H1 (cell line): ENCODE results near the gene RTN3. TPM values are rescaled to one million over a fixed set of nuclear protein-coding genes. Genes with fewer than 3 reads are reported as not detected.

ENCODE experiments used
- CTCF ChIA-PET: fragments of 300-600 bp; sonication (Branson Sonifier 250); formaldehyde crosslinking; loops from one replicate; lab custom pipeline; 2021; ENCODE audit not compliant: partially characterized antibody; lab: Charles Lee
- POLR2A ChIA-PET: fragments of 300-600 bp; sonication (Branson Sonifier 250); formaldehyde crosslinking; loops from one replicate; lab custom pipeline; 2021; ENCODE audit warnings: inconsistent platforms; ENCODE audit not compliant: partially characterized antibody; lab: Charles Lee
- DNase-seq, 2 experiments: peaks; one replicate each; pipeline versions ENCODE4 v3.0.0 to v3.0.0-alpha.2; 2010 to 2022; ENCODE audit warnings: low spot score in 2 of 2, low read depth in 1 of 2, mixed read lengths in 1 of 2
- FAIRE-seq: peaks from 2 replicates; lab custom pipeline; 2011; peaks lifted over from hg19 to GRCh38; lab: Jason Lieb, UNC
- H2AFZ ChIP-seq: 2 replicates; pipeline ENCODE4 v1.8.1; 2012; ENCODE audit warnings: low read length, inconsistent platforms
- H2AK5ac ChIP-seq: 2 replicates; pipeline ENCODE4 v1.6.1; 2013; ENCODE audit warnings: low read depth, low read length
- H2BK120ac ChIP-seq: replicated peaks from 2 replicates; pipeline ENCODE3; 2013; ENCODE audit warnings: low read depth, low read length, inconsistent platforms
- H2BK12ac ChIP-seq: 2 replicates; pipeline ENCODE4 v1.6.1; 2013; ENCODE audit warnings: low read depth, low read length
- H2BK15ac ChIP-seq: 2 replicates; pipeline ENCODE4 v1.6.1; 2013; ENCODE audit warnings: low read length
- H2BK20ac ChIP-seq: 2 replicates; pipeline ENCODE4 v1.6.1; 2013; ENCODE audit warnings: low read length
- H2BK5ac ChIP-seq: 2 replicates; pipeline ENCODE4 v1.6.1; 2013; ENCODE audit warnings: low read depth, low read length
- H3K14ac ChIP-seq: 2 replicates; pipeline ENCODE4 v1.6.1; 2013; ENCODE audit warnings: inconsistent platforms; ENCODE audit not compliant: insufficient read length
- H3K18ac ChIP-seq: 2 replicates; pipeline ENCODE4 v1.6.1; 2013; ENCODE audit warnings: low read length; ENCODE audit errors: extremely low read depth
- H3K23ac ChIP-seq: 2 replicates; pipeline ENCODE4 v1.6.1; 2013; ENCODE audit warnings: inconsistent platforms; ENCODE audit not compliant: insufficient read length
- H3K23me2 ChIP-seq: 2 replicates; pipeline ENCODE4 v1.6.1; 2013; ENCODE audit warnings: low read depth, low read length
- H3K27ac ChIP-seq: 2 replicates; pipeline ENCODE4 v1.6.1; 2011; ENCODE audit warnings: low read depth, low read length, inconsistent platforms
- H3K27me3 ChIP-seq, 4 experiments: replicated peaks in 1 of 4; 1 replicate in 1 of 4; 2 replicates in 3 of 4; pipeline versions ENCODE4 v1.6.1 to v1.8.1; 2011 to 2013; ENCODE audit warnings: low read length in 3 of 4, mild to moderate bottlenecking in 3 of 4, inconsistent platforms in 2 of 4, mixed read lengths in 2 of 4, moderate library complexity in 1 of 4; ENCODE audit not compliant: control insufficient read depth in 3 of 4, insufficient read depth in 3 of 4; ENCODE audit errors: extremely low read depth in 1 of 4
- H3K36me3 ChIP-seq, 4 experiments: 2 replicates each; pipeline versions ENCODE4 v1.6.1 to v1.8.1; 2011 to 2013; ENCODE audit warnings: mild to moderate bottlenecking in 4 of 4, low read length in 3 of 4, moderate library complexity in 2 of 4, control low read depth in 1 of 4, inconsistent platforms in 1 of 4; ENCODE audit not compliant: insufficient read depth in 4 of 4, control insufficient read depth in 2 of 4
- H3K4ac ChIP-seq: replicated peaks from 2 replicates; pipeline ENCODE3; 2013; ENCODE audit warnings: low read length, low read depth, mixed read lengths, inconsistent platforms; ENCODE audit not compliant: insufficient read length
- H3K4me1 ChIP-seq, 4 experiments: replicated peaks in 1 of 4; 1 replicate in 1 of 4; 2 replicates in 3 of 4; pipeline versions ENCODE4 v1.6.1 to v1.8.1; 2011 to 2013; ENCODE audit warnings: low read length in 3 of 4, inconsistent platforms in 2 of 4, mixed read lengths in 1 of 4; ENCODE audit not compliant: insufficient read depth in 4 of 4, control insufficient read depth in 3 of 4
- H3K4me2 ChIP-seq, 2 experiments: 2 replicates each; pipeline versions ENCODE4 v1.6.1 to v1.8.1; 2011 to 2013; ENCODE audit warnings: low read depth in 2 of 2, low read length in 2 of 2, control low read depth in 1 of 2, inconsistent platforms in 1 of 2, mild to moderate bottlenecking in 1 of 2; ENCODE audit not compliant: insufficient read depth in 1 of 2
- H3K4me3 ChIP-seq, 4 experiments: fragments of 200-600, 300-600 bp in 1 of 4; sonication (generic), shearing (Covaris generic), sonication (Bioruptor Twin) in 1 of 4; 2 replicates each; pipeline versions ENCODE4 v1.5.1 to v1.8.1; 2011 to 2016; ENCODE audit warnings: low read length in 4 of 4, low read depth in 3 of 4, control low read depth in 2 of 4, inconsistent platforms in 2 of 4, mild to moderate bottlenecking in 2 of 4, mixed read lengths in 1 of 4, moderate library complexity in 1 of 4; ENCODE audit not compliant: insufficient read depth in 2 of 4; ENCODE audit errors: extremely low read depth in 1 of 4
- H3K56ac ChIP-seq: replicated peaks from 2 replicates; pipeline ENCODE3; 2013; ENCODE audit warnings: low read depth, mild to moderate bottlenecking, mixed read lengths, low read length, inconsistent platforms; ENCODE audit not compliant: insufficient read length
- H3K79me1 ChIP-seq: 2 replicates; pipeline ENCODE4 v1.6.1; 2013; ENCODE audit warnings: low read depth, low read length, control low read depth
- H3K79me2 ChIP-seq, 2 experiments: 2 replicates each; pipeline versions ENCODE4 v1.6.1 to v1.8.1; 2012 to 2013; ENCODE audit warnings: low read length in 2 of 2, mild to moderate bottlenecking in 2 of 2, inconsistent platforms in 1 of 2; ENCODE audit not compliant: insufficient read depth in 2 of 2, control insufficient read depth in 1 of 2
- H3K9ac ChIP-seq, 4 experiments: replicated peaks in 1 of 4; 1 replicate in 1 of 4; 2 replicates in 3 of 4; pipeline versions ENCODE4 v1.6.1 to v1.8.1; 2011 to 2013; ENCODE audit warnings: low read depth in 3 of 4, low read length in 3 of 4, control low read depth in 2 of 4, mild to moderate bottlenecking in 2 of 4, moderate library complexity in 2 of 4, inconsistent platforms in 1 of 4; ENCODE audit errors: extremely low read depth in 1 of 4
- H3K9me3 ChIP-seq, 2 experiments: 2 replicates each; pipeline versions ENCODE4 v1.6.1 to v1.8.1; 2012 to 2013; ENCODE audit warnings: mild to moderate bottlenecking in 2 of 2, moderate library complexity in 2 of 2, control low read depth in 1 of 2, inconsistent platforms in 1 of 2, low read depth in 1 of 2, low read length in 1 of 2, mixed read lengths in 1 of 2; ENCODE audit not compliant: insufficient read depth in 2 of 2
- H4K20me1 ChIP-seq, 2 experiments: replicated peaks in 1 of 2; 2 replicates each; pipeline versions ENCODE3 to v1.8.1; 2011 to 2013; ENCODE audit warnings: inconsistent platforms in 2 of 2, low read length in 2 of 2, mild to moderate bottlenecking in 1 of 2; ENCODE audit not compliant: insufficient read depth in 2 of 2, control insufficient read depth in 1 of 2
- H4K5ac ChIP-seq: 2 replicates; pipeline ENCODE4 v1.6.1; 2013; ENCODE audit warnings: low read length, low read depth, mixed read lengths, inconsistent platforms; ENCODE audit not compliant: insufficient read length
- H4K8ac ChIP-seq: 2 replicates; pipeline ENCODE4 v1.8.0; 2013; ENCODE audit warnings: mild to moderate bottlenecking, moderate library complexity, low read length, inconsistent platforms; ENCODE audit not compliant: insufficient read depth; ENCODE audit errors: extremely low read depth
- H4K91ac ChIP-seq: replicated peaks from 2 replicates; pipeline ENCODE3; 2013; ENCODE audit warnings: low read length, mixed read lengths, inconsistent platforms; ENCODE audit not compliant: insufficient read length
- BACH1 ChIP-seq: IDR thresholded peaks from 2 replicates; pipeline ENCODE4 v1.6.1; 2012; ENCODE audit warnings: low read length, improper control_type of control experiment
- BRCA1 ChIP-seq: IDR thresholded peaks from 2 replicates; pipeline ENCODE4 v1.6.1; 2012; ENCODE audit warnings: low read depth, low read length, improper control_type of control experiment
- CHD1 ChIP-seq: IDR thresholded peaks from 2 replicates; pipeline ENCODE4 v1.6.1; 2012; ENCODE audit warnings: low read depth, low read length, improper control_type of control experiment
- EZH2 ChIP-seq: fragments of 200-600 bp; sonication (generic); IDR thresholded peaks from 2 replicates; pipeline ENCODE4 v1.7.1; 2012; ENCODE audit warnings: low read depth, mild to moderate bottlenecking, moderate library complexity, low read length, inconsistent platforms; ENCODE audit not compliant: severe bottlenecking
- NANOG ChIP-seq: IDR thresholded peaks from 2 replicates; pipeline ENCODE4 v1.6.1; 2011; ENCODE audit warnings: low read length, low read depth, mild to moderate bottlenecking, inconsistent platforms; ENCODE audit not compliant: insufficient read depth, poor library complexity, severe bottlenecking
- NRF1 ChIP-seq: IDR thresholded peaks from 2 replicates; pipeline ENCODE4 v1.6.1; 2011; ENCODE audit warnings: mild to moderate bottlenecking, low read depth, low read length, improper control_type of control experiment
- RAD21 ChIP-seq, 2 experiments: IDR thresholded peaks in 1 of 2; conservative IDR thresholded peaks in 1 of 2; 2 replicates each; pipeline ENCODE4 v1.6.1; 2011; ENCODE audit warnings: low read depth in 2 of 2, low read length in 2 of 2, improper control_type of control experiment in 1 of 2, inconsistent platforms in 1 of 2, mild to moderate bottlenecking in 1 of 2, moderate library complexity in 1 of 2
- RFX5 ChIP-seq: IDR thresholded peaks from 2 replicates; pipeline ENCODE4 v1.6.1; 2011; ENCODE audit warnings: low read depth, low read length, improper control_type of control experiment, borderline replicate concordance
- RXRA ChIP-seq: IDR thresholded peaks from 2 replicates; pipeline ENCODE4 v1.6.1; 2011; ENCODE audit warnings: low read depth, mild to moderate bottlenecking, low read length, moderate library complexity; ENCODE audit not compliant: insufficient read depth
- SRF ChIP-seq: IDR thresholded peaks from 2 replicates; pipeline ENCODE4 v1.6.1; 2011; ENCODE audit warnings: mild to moderate bottlenecking, low read depth, low read length, moderate library complexity
- ZNF274 ChIP-seq: IDR thresholded peaks from 2 replicates; pipeline ENCODE4 v1.7.0; 2012; ENCODE audit warnings: low read length, borderline replicate concordance; ENCODE audit errors: extremely low read depth
- WGBS, 2 experiments: shearing (Covaris generic) in 1 of 2; methylation state at CpG; one replicate each; pipeline versions ENCODE4 v1.1.6 to v1.1.7; 2013 to 2015; ENCODE audit warnings: low lambda C conversion rate in 2 of 2, mixed read lengths in 2 of 2, inconsistent platforms in 1 of 2, low coverage in 1 of 2, missing lambda C conversion rate in 1 of 2; ENCODE audit not compliant: insufficient replicate concordance in 2 of 2, insufficient coverage in 1 of 2, insufficient read length in 1 of 2; ENCODE audit errors: extremely low coverage in 1 of 2, missing lambda C conversion rate in 1 of 2; 5-methylcytosine and 5-hydroxymethylcytosine counted together
- polyA plus RNA-seq, 7 experiments: library from polyadenylated mRNA; depleted of rRNA in 3 of 7; stranded (reverse) in 5 of 7; unstranded in 2 of 7; fragments of >200 nt in 5 of 7; fragments of 200-250 nt in 2 of 7; gene quantifications; 1 replicate in 5 of 7; 2 replicates in 1 of 7; 4 replicates in 1 of 7; pipeline versions ENCODE4 v1.2.1 to v1.2.3, GENCODE V29; 2011 to 2013; ENCODE audit warnings: missing spikeins in 2 of 7, mixed read lengths in 2 of 7
- total RNA-seq: library from RNA; stranded (reverse); fragmentation: NEBNext Ultra II Directional; extraction: Animal tissue kit (Norgen Biotek cat#: 25700); gene quantifications from 2 replicates; pipeline ENCODE4 v1.2.1, GENCODE V29; 2021

The RTN3 gene
- total and polyA plus RNA-seq, 2 of the 8 experiments (the other 6 are each of a cell fraction or from before 2014, with no cell fraction given), result 160 to 203 TPM

DNA sequence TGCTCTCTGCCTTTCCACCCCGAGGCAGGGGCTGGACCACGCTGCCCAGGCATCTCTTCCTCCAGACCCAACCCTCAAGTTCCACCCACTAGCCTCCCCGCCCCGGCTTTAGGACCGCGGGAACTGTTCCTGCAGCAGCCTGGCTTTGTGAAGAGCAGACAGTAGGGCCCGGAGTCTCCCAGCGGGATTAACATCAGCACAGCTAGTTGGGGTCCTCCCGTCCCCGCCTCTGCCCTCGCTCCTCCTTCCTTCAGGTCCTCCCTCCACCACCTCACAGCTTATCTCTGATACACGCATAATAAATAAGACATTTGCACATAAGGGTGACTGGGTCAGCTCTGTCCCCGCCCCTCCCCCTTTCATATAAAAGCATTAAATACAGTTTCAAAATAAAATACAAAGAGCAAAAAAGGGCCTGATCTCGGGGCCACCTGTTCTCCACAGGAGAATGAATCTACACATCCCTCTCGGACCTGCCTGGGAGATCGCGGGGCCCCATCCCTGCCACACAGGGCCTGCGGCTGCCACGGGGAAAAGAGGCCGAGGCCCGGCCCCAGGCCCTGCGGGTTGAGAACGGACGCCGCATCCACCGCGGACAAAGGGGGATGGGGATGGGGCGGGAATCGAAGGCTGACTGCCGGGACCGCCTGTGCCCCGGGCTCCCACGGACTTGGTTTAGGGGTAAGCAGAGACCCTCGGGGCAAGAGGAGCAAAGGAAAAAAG is 80.8 kb downstream of the RTN3 start:
- Histone ChIP-seq H3K23ac (no peak overlapping the region), H3K4me1 (peaks cover 4 to 39% (median 27%) of the 10 kb centered on the region in 4 experiments), H3K4ac (peak overlapping the region; percentile 57), H4K5ac (peak overlapping the region; percentile 77), H3K9ac (peak overlapping the region; percentile 54 to 91 (median 80)), H2BK120ac (no peak overlapping the region), H3K27ac (peak overlapping the region; percentile 78; the same call in 1 of the 2 replicates), H4K91ac (no peak overlapping the region), H3K56ac (peak overlapping the region; percentile 94), H2BK12ac (no peak overlapping the region), H3K18ac (peak overlapping the region; percentile 97; the same call in 1 of the 2 replicates), H3K27me3 (no peaks in the 10 kb centered on the region), H3K36me3 (peaks cover 0 to 32% (median 1%) of the 10 kb centered on the region in 4 experiments; a peak in 3 of 8 replicates), H3K79me2 (peaks cover 0 to 44% of the 10 kb centered on the region in 2 experiments; a peak in 2 of 4 replicates), H3K4me3 (peak overlapping the region; percentile 84 to 96 (median 88)), H4K8ac (peak overlapping the region; percentile 63; the same call in 1 of the 2 replicates), H3K79me1 (peaks cover 7% of the 10 kb centered on the region; the same call in 1 of the 2 replicates), H2BK5ac (peak overlapping the region; percentile 12; the same call in 1 of the 2 replicates), H3K23me2 (peaks cover 4% of the 10 kb centered on the region; the same call in 1 of the 2 replicates), H2AFZ (no peak overlapping the region), H3K4me2 (peak overlapping the region; percentile 78 to 93), H3K9me3 (no peaks in the 10 kb centered on the region), H3K14ac (no peak overlapping the region), H2BK15ac (no peak overlapping the region), H4K20me1 (peaks cover 21% of the 10 kb centered on the region in 2 experiments), H2AK5ac (no peak overlapping the region), H2BK20ac (no peak overlapping the region)
- ChIA-PET CTCF (interaction anchor here (1.1 to 1.5 kb wide), 2 partner anchors 49 to 75 kb away, joined by 4 to 5 read pairs; no protein-coding TSS in a partner anchor), POLR2A (interaction anchor here (0.5 to 2.6 kb wide), 21 partner anchors 9 to 272 kb away, joined by 3 to 14 read pairs (median 4); partner anchors contain the start of genes ATL3, RCOR2 and RTN3)
- peak; percentile 28 for FAIRE-seq
- peak; percentile 82 to 87 for DNase-seq
- 3% methylated on average over 31 of the region's 34 CpGs; no CpG with 5 or more reads in 1 of the 2 experiments for WGBS, 2 experiments
- TF ChIP-seq NRF1 (no peak), BRCA1 (no peak), NANOG (no peak), RXRA (no peak), BACH1 (no peak), SRF (no peak), ZNF274 (no peak), RFX5 (no peak), CHD1 (no peak), EZH2 (no peak), RAD21 (IDR thresholded peaks at IDR 0.05 in 1 of 2, conservative IDR thresholded peaks at IDR 0.05 in 1 of 2; ENCODE audit: low read depth in 2 of 2, low read length in 2 of 2) (no peak; a peak in 1 of 4 replicates)
